Measurements from ENCODE around the gene ZFP91.

DNA sequence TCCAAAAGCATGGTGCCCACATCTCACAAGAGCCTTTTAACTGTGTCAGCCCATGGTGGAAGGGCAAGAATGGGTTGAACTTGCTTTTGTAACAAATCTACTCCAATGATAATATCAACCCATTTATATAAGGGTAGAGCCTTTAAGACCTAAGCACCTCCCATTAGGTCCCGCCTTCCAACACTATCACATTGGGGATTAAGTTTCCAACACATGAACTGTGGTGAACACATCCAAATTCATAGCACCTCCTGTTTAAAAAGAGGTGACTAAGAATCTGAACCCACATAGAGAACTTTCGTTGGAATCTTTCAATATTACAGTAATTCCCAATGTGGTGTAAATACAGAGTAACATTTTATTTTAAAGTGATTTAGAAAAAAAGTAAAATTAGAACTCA, 34.4 kb downstream of the ZFP91 start:
- TF ChIP-seq, protein P1, sequence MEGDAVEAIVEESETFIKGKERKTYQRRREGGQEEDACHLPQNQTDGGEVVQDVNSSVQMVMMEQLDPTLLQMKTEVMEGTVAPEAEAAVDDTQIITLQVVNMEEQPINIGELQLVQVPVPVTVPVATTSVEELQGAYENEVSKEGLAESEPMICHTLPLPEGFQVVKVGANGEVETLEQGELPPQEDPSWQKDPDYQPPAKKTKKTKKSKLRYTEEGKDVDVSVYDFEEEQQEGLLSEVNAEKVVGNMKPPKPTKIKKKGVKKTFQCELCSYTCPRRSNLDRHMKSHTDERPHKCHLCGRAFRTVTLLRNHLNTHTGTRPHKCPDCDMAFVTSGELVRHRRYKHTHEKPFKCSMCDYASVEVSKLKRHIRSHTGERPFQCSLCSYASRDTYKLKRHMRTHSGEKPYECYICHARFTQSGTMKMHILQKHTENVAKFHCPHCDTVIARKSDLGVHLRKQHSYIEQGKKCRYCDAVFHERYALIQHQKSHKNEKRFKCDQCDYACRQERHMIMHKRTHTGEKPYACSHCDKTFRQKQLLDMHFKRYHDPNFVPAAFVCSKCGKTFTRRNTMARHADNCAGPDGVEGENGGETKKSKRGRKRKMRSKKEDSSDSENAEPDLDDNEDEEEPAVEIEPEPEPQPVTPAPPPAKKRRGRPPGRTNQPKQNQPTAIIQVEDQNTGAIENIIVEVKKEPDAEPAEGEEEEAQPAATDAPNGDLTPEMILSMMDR (IDR thresholded peaks at IDR 0.05; ENCODE audit: poor library complexity, severe bottlenecking), result no peak
- TF ChIP-seq EZH2 (IDR thresholded peaks at IDR 0.05; ENCODE audit: borderline replicate concordance, insufficient read depth, low read length, poor library complexity, severe bottlenecking) (no peak), POLR2AphosphoS5 (IDR thresholded peaks at IDR 0.05) (no peak), EP300 (conservative IDR thresholded peaks at IDR 0.05; ENCODE audit: poor library complexity, severe bottlenecking) (no peak), TAF1 (IDR thresholded peaks at IDR 0.05; ENCODE audit: low read depth) (no peak), RAD21 (conservative IDR thresholded peaks at IDR 0.05) (no peak)
- TF ChIP-seq, protein P2, sequence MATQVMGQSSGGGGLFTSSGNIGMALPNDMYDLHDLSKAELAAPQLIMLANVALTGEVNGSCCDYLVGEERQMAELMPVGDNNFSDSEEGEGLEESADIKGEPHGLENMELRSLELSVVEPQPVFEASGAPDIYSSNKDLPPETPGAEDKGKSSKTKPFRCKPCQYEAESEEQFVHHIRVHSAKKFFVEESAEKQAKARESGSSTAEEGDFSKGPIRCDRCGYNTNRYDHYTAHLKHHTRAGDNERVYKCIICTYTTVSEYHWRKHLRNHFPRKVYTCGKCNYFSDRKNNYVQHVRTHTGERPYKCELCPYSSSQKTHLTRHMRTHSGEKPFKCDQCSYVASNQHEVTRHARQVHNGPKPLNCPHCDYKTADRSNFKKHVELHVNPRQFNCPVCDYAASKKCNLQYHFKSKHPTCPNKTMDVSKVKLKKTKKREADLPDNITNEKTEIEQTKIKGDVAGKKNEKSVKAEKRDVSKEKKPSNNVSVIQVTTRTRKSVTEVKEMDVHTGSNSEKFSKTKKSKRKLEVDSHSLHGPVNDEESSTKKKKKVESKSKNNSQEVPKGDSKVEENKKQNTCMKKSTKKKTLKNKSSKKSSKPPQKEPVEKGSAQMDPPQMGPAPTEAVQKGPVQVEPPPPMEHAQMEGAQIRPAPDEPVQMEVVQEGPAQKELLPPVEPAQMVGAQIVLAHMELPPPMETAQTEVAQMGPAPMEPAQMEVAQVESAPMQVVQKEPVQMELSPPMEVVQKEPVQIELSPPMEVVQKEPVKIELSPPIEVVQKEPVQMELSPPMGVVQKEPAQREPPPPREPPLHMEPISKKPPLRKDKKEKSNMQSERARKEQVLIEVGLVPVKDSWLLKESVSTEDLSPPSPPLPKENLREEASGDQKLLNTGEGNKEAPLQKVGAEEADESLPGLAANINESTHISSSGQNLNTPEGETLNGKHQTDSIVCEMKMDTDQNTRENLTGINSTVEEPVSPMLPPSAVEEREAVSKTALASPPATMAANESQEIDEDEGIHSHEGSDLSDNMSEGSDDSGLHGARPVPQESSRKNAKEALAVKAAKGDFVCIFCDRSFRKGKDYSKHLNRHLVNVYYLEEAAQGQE (IDR thresholded peaks at IDR 0.05; ENCODE audit: borderline replicate concordance), result no peak

Measured in neural cell (in vitro differentiated cells).